H1 (cell line): ENCODE measurements around the gene ALDOA. TPM values are rescaled to one million over a fixed set of nuclear protein-coding genes. Genes with fewer than 3 reads are reported as not detected.

Experiments
- CTCF ChIA-PET: fragments of 300-600 bp; sonication (Branson Sonifier 250); formaldehyde crosslinking; loops from one replicate; lab custom pipeline; 2021; ENCODE audit not compliant: partially characterized antibody; lab: Charles Lee
- POLR2A ChIA-PET: fragments of 300-600 bp; sonication (Branson Sonifier 250); formaldehyde crosslinking; loops from one replicate; lab custom pipeline; 2021; ENCODE audit warnings: inconsistent platforms; ENCODE audit not compliant: partially characterized antibody; lab: Charles Lee
- DNase-seq, 2 experiments: peaks; one replicate each; pipeline versions ENCODE4 v3.0.0 to v3.0.0-alpha.2; 2010 to 2022; ENCODE audit warnings: low spot score in 2 of 2, low read depth in 1 of 2, mixed read lengths in 1 of 2
- FAIRE-seq: peaks from 2 replicates; lab custom pipeline; 2011; peaks lifted over from hg19 to GRCh38; lab: Jason Lieb, UNC
- H2AFZ ChIP-seq: 2 replicates; pipeline ENCODE4 v1.8.1; 2012; ENCODE audit warnings: low read length, inconsistent platforms
- H2AK5ac ChIP-seq: 2 replicates; pipeline ENCODE4 v1.6.1; 2013; ENCODE audit warnings: low read depth, low read length
- H2BK120ac ChIP-seq: replicated peaks from 2 replicates; pipeline ENCODE3; 2013; ENCODE audit warnings: low read depth, low read length, inconsistent platforms
- H2BK12ac ChIP-seq: 2 replicates; pipeline ENCODE4 v1.6.1; 2013; ENCODE audit warnings: low read depth, low read length
- H2BK15ac ChIP-seq: 2 replicates; pipeline ENCODE4 v1.6.1; 2013; ENCODE audit warnings: low read length
- H2BK20ac ChIP-seq: 2 replicates; pipeline ENCODE4 v1.6.1; 2013; ENCODE audit warnings: low read length
- H2BK5ac ChIP-seq: 2 replicates; pipeline ENCODE4 v1.6.1; 2013; ENCODE audit warnings: low read depth, low read length
- H3K14ac ChIP-seq: 2 replicates; pipeline ENCODE4 v1.6.1; 2013; ENCODE audit warnings: inconsistent platforms; ENCODE audit not compliant: insufficient read length
- H3K18ac ChIP-seq: 2 replicates; pipeline ENCODE4 v1.6.1; 2013; ENCODE audit warnings: low read length; ENCODE audit errors: extremely low read depth
- H3K23ac ChIP-seq: 2 replicates; pipeline ENCODE4 v1.6.1; 2013; ENCODE audit warnings: inconsistent platforms; ENCODE audit not compliant: insufficient read length
- H3K23me2 ChIP-seq: 2 replicates; pipeline ENCODE4 v1.6.1; 2013; ENCODE audit warnings: low read depth, low read length
- H3K27ac ChIP-seq: 2 replicates; pipeline ENCODE4 v1.6.1; 2011; ENCODE audit warnings: low read depth, low read length, inconsistent platforms
- H3K27me3 ChIP-seq, 4 experiments: replicated peaks in 1 of 4; 1 replicate in 1 of 4; 2 replicates in 3 of 4; pipeline versions ENCODE4 v1.6.1 to v1.8.1; 2011 to 2013; ENCODE audit warnings: low read length in 3 of 4, mild to moderate bottlenecking in 3 of 4, inconsistent platforms in 2 of 4, mixed read lengths in 2 of 4, moderate library complexity in 1 of 4; ENCODE audit not compliant: control insufficient read depth in 3 of 4, insufficient read depth in 3 of 4; ENCODE audit errors: extremely low read depth in 1 of 4
- H3K36me3 ChIP-seq, 4 experiments: 2 replicates each; pipeline versions ENCODE4 v1.6.1 to v1.8.1; 2011 to 2013; ENCODE audit warnings: mild to moderate bottlenecking in 4 of 4, low read length in 3 of 4, moderate library complexity in 2 of 4, control low read depth in 1 of 4, inconsistent platforms in 1 of 4; ENCODE audit not compliant: insufficient read depth in 4 of 4, control insufficient read depth in 2 of 4
- H3K4ac ChIP-seq: replicated peaks from 2 replicates; pipeline ENCODE3; 2013; ENCODE audit warnings: low read length, low read depth, mixed read lengths, inconsistent platforms; ENCODE audit not compliant: insufficient read length
- H3K4me1 ChIP-seq, 4 experiments: replicated peaks in 1 of 4; 1 replicate in 1 of 4; 2 replicates in 3 of 4; pipeline versions ENCODE4 v1.6.1 to v1.8.1; 2011 to 2013; ENCODE audit warnings: low read length in 3 of 4, inconsistent platforms in 2 of 4, mixed read lengths in 1 of 4; ENCODE audit not compliant: insufficient read depth in 4 of 4, control insufficient read depth in 3 of 4
- H3K4me2 ChIP-seq, 2 experiments: 2 replicates each; pipeline versions ENCODE4 v1.6.1 to v1.8.1; 2011 to 2013; ENCODE audit warnings: low read depth in 2 of 2, low read length in 2 of 2, control low read depth in 1 of 2, inconsistent platforms in 1 of 2, mild to moderate bottlenecking in 1 of 2; ENCODE audit not compliant: insufficient read depth in 1 of 2
- H3K4me3 ChIP-seq, 4 experiments: fragments of 200-600, 300-600 bp in 1 of 4; sonication (generic), shearing (Covaris generic), sonication (Bioruptor Twin) in 1 of 4; 2 replicates each; pipeline versions ENCODE4 v1.5.1 to v1.8.1; 2011 to 2016; ENCODE audit warnings: low read length in 4 of 4, low read depth in 3 of 4, control low read depth in 2 of 4, inconsistent platforms in 2 of 4, mild to moderate bottlenecking in 2 of 4, mixed read lengths in 1 of 4, moderate library complexity in 1 of 4; ENCODE audit not compliant: insufficient read depth in 2 of 4; ENCODE audit errors: extremely low read depth in 1 of 4
- H3K56ac ChIP-seq: replicated peaks from 2 replicates; pipeline ENCODE3; 2013; ENCODE audit warnings: low read depth, mild to moderate bottlenecking, mixed read lengths, low read length, inconsistent platforms; ENCODE audit not compliant: insufficient read length
- H3K79me1 ChIP-seq: 2 replicates; pipeline ENCODE4 v1.6.1; 2013; ENCODE audit warnings: low read depth, low read length, control low read depth
- H3K79me2 ChIP-seq, 2 experiments: 2 replicates each; pipeline versions ENCODE4 v1.6.1 to v1.8.1; 2012 to 2013; ENCODE audit warnings: low read length in 2 of 2, mild to moderate bottlenecking in 2 of 2, inconsistent platforms in 1 of 2; ENCODE audit not compliant: insufficient read depth in 2 of 2, control insufficient read depth in 1 of 2
- H3K9ac ChIP-seq, 4 experiments: replicated peaks in 1 of 4; 1 replicate in 1 of 4; 2 replicates in 3 of 4; pipeline versions ENCODE4 v1.6.1 to v1.8.1; 2011 to 2013; ENCODE audit warnings: low read depth in 3 of 4, low read length in 3 of 4, control low read depth in 2 of 4, mild to moderate bottlenecking in 2 of 4, moderate library complexity in 2 of 4, inconsistent platforms in 1 of 4; ENCODE audit errors: extremely low read depth in 1 of 4
- H3K9me3 ChIP-seq, 2 experiments: 2 replicates each; pipeline versions ENCODE4 v1.6.1 to v1.8.1; 2012 to 2013; ENCODE audit warnings: mild to moderate bottlenecking in 2 of 2, moderate library complexity in 2 of 2, control low read depth in 1 of 2, inconsistent platforms in 1 of 2, low read depth in 1 of 2, low read length in 1 of 2, mixed read lengths in 1 of 2; ENCODE audit not compliant: insufficient read depth in 2 of 2
- H4K20me1 ChIP-seq, 2 experiments: replicated peaks in 1 of 2; 2 replicates each; pipeline versions ENCODE3 to v1.8.1; 2011 to 2013; ENCODE audit warnings: inconsistent platforms in 2 of 2, low read length in 2 of 2, mild to moderate bottlenecking in 1 of 2; ENCODE audit not compliant: insufficient read depth in 2 of 2, control insufficient read depth in 1 of 2
- H4K5ac ChIP-seq: 2 replicates; pipeline ENCODE4 v1.6.1; 2013; ENCODE audit warnings: low read length, low read depth, mixed read lengths, inconsistent platforms; ENCODE audit not compliant: insufficient read length
- H4K8ac ChIP-seq: 2 replicates; pipeline ENCODE4 v1.8.0; 2013; ENCODE audit warnings: mild to moderate bottlenecking, moderate library complexity, low read length, inconsistent platforms; ENCODE audit not compliant: insufficient read depth; ENCODE audit errors: extremely low read depth
- H4K91ac ChIP-seq: replicated peaks from 2 replicates; pipeline ENCODE3; 2013; ENCODE audit warnings: low read length, mixed read lengths, inconsistent platforms; ENCODE audit not compliant: insufficient read length
- GTF2F1 ChIP-seq: IDR thresholded peaks from 2 replicates; pipeline ENCODE4 v1.6.1; 2012; ENCODE audit warnings: low read depth, low read length, improper control_type of control experiment, borderline replicate concordance
- PHF8 ChIP-seq: fragments of 200-600 bp; sonication (generic); conservative IDR thresholded peaks from 2 replicates; pipeline ENCODE4 v1.7.1; 2012; ENCODE audit warnings: low read depth, mild to moderate bottlenecking, inconsistent platforms, low read length, moderate library complexity
- POLR2AphosphoS5 ChIP-seq: IDR thresholded peaks from 2 replicates; pipeline ENCODE4 v1.6.1; 2011; ENCODE audit warnings: low read depth, low read length
- SIN3A ChIP-seq, 2 experiments: IDR thresholded peaks in 1 of 2; conservative IDR thresholded peaks in 1 of 2; 2 replicates each; pipeline ENCODE4 v1.6.1; 2011 to 2012; ENCODE audit warnings: low read length in 2 of 2, improper control_type of control experiment in 1 of 2, low read depth in 1 of 2, mild to moderate bottlenecking in 1 of 2
- SIRT6 ChIP-seq: IDR thresholded peaks from one replicate; pipeline ENCODE4 v1.7.1; 2012; ENCODE audit warnings: low read length, inconsistent platforms
- SP1 ChIP-seq: IDR thresholded peaks from 2 replicates; pipeline ENCODE4 v1.6.1; 2011; ENCODE audit warnings: low read depth, low read length
- TBP ChIP-seq: IDR thresholded peaks from 2 replicates; pipeline ENCODE4 v1.6.1; 2011; ENCODE audit warnings: low read depth, low read length, improper control_type of control experiment
- TEAD4 ChIP-seq: IDR thresholded peaks from 2 replicates; pipeline ENCODE4 v1.6.1; 2012; ENCODE audit warnings: low read depth, low read length, inconsistent platforms, mixed read lengths
- WGBS, 2 experiments: shearing (Covaris generic) in 1 of 2; methylation state at CpG; one replicate each; pipeline versions ENCODE4 v1.1.6 to v1.1.7; 2013 to 2015; ENCODE audit warnings: low lambda C conversion rate in 2 of 2, mixed read lengths in 2 of 2, inconsistent platforms in 1 of 2, low coverage in 1 of 2, missing lambda C conversion rate in 1 of 2; ENCODE audit not compliant: insufficient replicate concordance in 2 of 2, insufficient coverage in 1 of 2, insufficient read length in 1 of 2; ENCODE audit errors: extremely low coverage in 1 of 2, missing lambda C conversion rate in 1 of 2; 5-methylcytosine and 5-hydroxymethylcytosine counted together
- polyA plus RNA-seq, 7 experiments: library from polyadenylated mRNA; depleted of rRNA in 3 of 7; stranded (reverse) in 5 of 7; unstranded in 2 of 7; fragments of >200 nt in 5 of 7; fragments of 200-250 nt in 2 of 7; gene quantifications; 1 replicate in 5 of 7; 2 replicates in 1 of 7; 4 replicates in 1 of 7; pipeline versions ENCODE4 v1.2.1 to v1.2.3, GENCODE V29; 2011 to 2013; ENCODE audit warnings: missing spikeins in 2 of 7, mixed read lengths in 2 of 7
- total RNA-seq: library from RNA; stranded (reverse); fragmentation: NEBNext Ultra II Directional; extraction: Animal tissue kit (Norgen Biotek cat#: 25700); gene quantifications from 2 replicates; pipeline ENCODE4 v1.2.1, GENCODE V29; 2021
- TF ChIP-seq, protein P1 (sequence below): IDR thresholded peaks from 2 replicates; pipeline ENCODE4 v1.6.1; 2011; ENCODE audit warnings: low read length, improper control_type of control experiment

The ALDOA gene
- total and polyA plus RNA-seq, 2 of the 8 experiments (the other 6 are each of a cell fraction or from before 2014, with no cell fraction given) = 1,072 to 1,083 TPM

DNA sequence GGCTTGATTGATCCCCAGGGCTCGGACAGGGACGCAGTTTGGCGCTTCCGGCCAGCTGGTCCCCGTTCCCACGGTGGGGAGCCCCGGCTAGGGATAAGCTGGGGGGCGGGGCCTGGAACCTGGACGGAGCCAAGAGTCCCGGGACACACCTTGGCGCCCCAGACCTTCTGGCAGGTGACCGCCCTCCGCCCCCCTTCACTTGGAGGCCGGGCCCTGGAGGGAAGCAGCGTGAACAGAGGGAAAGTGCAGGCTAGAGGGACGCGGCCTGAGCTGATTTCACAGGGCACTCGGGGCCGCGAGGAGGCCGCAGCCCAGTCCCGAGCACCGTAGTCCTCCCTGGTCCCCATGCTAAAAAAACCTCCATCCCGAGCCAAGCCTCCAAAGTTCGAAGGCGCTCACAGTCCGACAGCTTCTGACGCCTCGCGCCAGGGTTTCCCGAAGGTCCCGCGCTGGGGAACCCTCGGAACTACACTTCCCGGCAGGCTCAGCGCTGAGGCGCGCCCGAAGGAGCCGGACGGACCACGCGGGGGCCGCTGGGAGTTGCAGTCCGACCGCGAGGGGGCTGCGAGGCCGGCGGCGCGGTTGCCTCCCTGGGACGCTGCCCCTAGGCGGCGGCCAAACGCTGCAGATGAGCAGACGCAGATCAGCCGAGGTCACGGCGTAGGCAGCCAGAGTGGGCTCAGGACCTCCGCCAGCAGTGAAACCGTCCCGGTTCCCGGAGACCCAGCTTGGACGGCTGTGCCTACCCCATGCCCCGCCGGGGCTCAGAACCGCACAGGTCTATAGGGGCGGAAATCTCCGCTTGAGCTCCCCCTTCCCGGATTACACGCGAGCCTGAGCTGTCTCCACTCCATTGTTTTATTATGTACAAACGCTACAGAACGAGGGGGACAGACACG lies 26.2 kb downstream of the ALDOA start, which contains the start of gene TBX6:
TSS of gene TBX6 (minus strand) at position 451 of the 899 bp plus-strand sequence. CDS start 731 bp downstream, outside the sequence.
- no peak for FAIRE-seq
- H3K9ac ChIP-seq = peak within 1 kb of the TSS; percentile 18 to 65 (median 52); a peak in 4 of 7 replicates
- TF ChIP-seq TEAD4 (no peak), PHF8 (peak; percentile 41; the same call in 1 of the 2 replicates), SIN3A (conservative IDR thresholded peaks at IDR 0.05 in 1 of 2, IDR thresholded peaks at IDR 0.05 in 1 of 2; ENCODE audit: low read depth in 1 of 2, low read length in 2 of 2) (no peak; a peak in 2 of 4 replicates), POLR2AphosphoS5 (peak; percentile 54; the same call in 1 of the 2 replicates), SIRT6 (no peak), TBP (peak; percentile 68), GTF2F1 (no peak), SP1 (no peak)
- TF ChIP-seq, protein P1, sequence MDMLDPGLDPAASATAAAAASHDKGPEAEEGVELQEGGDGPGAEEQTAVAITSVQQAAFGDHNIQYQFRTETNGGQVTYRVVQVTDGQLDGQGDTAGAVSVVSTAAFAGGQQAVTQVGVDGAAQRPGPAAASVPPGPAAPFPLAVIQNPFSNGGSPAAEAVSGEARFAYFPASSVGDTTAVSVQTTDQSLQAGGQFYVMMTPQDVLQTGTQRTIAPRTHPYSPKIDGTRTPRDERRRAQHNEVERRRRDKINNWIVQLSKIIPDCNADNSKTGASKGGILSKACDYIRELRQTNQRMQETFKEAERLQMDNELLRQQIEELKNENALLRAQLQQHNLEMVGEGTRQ = no peak

More for the DNA sequence above, 26.2 kb downstream of the ALDOA start, which contains the start of gene TBX6:
- Histone ChIP-seq H2BK120ac (peak within 1 kb of the TSS; percentile 69), H3K27me3 (0 out of 7 replicates have a peak, but pooled peaks cover 0 to 3% (median 0%) of the 10 kb centered on the region in 4 experiments), H3K56ac (peak within 1 kb of the TSS; percentile 64), H3K18ac (peak within 1 kb of the TSS; percentile 85), H2AK5ac (0 out of 2 replicates have a peak within 1 kb of the TSS, but pooled peaks have one; percentile 14), H3K79me2 (peaks cover 0 to 6% of the 10 kb centered on the region in 2 experiments; a peak in 1 of 4 replicates), H4K5ac (peak within 1 kb of the TSS; percentile 63), H3K27ac (peak within 1 kb of the TSS; percentile 24; the same call in 1 of the 2 replicates), H3K14ac (no peak within 1 kb of the TSS), H2BK5ac (peak within 1 kb of the TSS; percentile 87; the same call in 1 of the 2 replicates), H3K4me3 (peak within 1 kb of the TSS; percentile 55 to 84 (median 66)), H4K20me1 (peaks cover 0 to 2% of the 10 kb centered on the region in 2 experiments), H3K9me3 (no peaks in the 10 kb centered on the region), H3K4me1 (peaks cover 0 to 16% (median 10%) of the 10 kb centered on the region in 4 experiments; a peak in 6 of 7 replicates), H4K91ac (peak within 1 kb of the TSS; percentile 95), H3K4me2 (peak within 1 kb of the TSS; percentile 71 to 92), H3K23me2 (peaks cover 17% of the 10 kb centered on the region; the same call in 1 of the 2 replicates), H2BK20ac (no peak within 1 kb of the TSS), H3K79me1 (peaks cover 3% of the 10 kb centered on the region; the same call in 1 of the 2 replicates), H3K4ac (peak within 1 kb of the TSS; percentile 99), H2BK12ac (peak within 1 kb of the TSS; percentile 30; the same call in 1 of the 2 replicates), H3K23ac (no peak within 1 kb of the TSS), H3K36me3 (no peaks in the 10 kb centered on the region), H4K8ac (peak within 1 kb of the TSS; percentile 81), H2BK15ac (0 out of 2 replicates have a peak within 1 kb of the TSS, but pooled peaks have one; percentile 2), H2AFZ (peak within 1 kb of the TSS; percentile 91)
- CTCF ChIA-PET = interaction anchor here (0.6 to 7.7 kb wide), 30 partner anchors 11 to 687 kb away, joined by 3 to 90 read pairs (median 4); partner anchors contain the start of genes ALDOA, GDPD3, PPP4C and TLCD3B
- POLR2A ChIA-PET = interaction anchor here (0.6 to 14.0 kb wide), 14 partner anchors 16 to 318 kb away, joined by 3 to 353 read pairs (median 4); partner anchors contain the start of genes ALDOA, GDPD3, KIF22 and PPP4C
- peak; percentile 73 to 97 for DNase-seq
- 2% methylated on average over 76 of the region's 76 CpGs; no CpG with 5 or more reads in 1 of the 2 experiments for WGBS, 2 experiments
